MG63 (cell line): Measurements from ENCODE around the gene RIC3. TPM values are rescaled to one million over a fixed set of nuclear protein-coding genes. Genes with fewer than 3 reads are reported as not detected.

Source experiments
- DNase-seq: peaks from one replicate; pipeline ENCODE4 v3.0.0-alpha.2; 2020
- H3K27me3 ChIP-seq: fragments of 250-450 bp; sonication (Bioruptor Pico); 2 replicates; pipeline ENCODE4 v1.5.1; 2020; ENCODE audit warnings: mild to moderate bottlenecking, moderate library complexity
- H3K36me3 ChIP-seq: fragments of 250-450 bp; sonication (Bioruptor Pico); 2 replicates; pipeline ENCODE4 v1.5.1; 2020; ENCODE audit warnings: mild to moderate bottlenecking, moderate library complexity
- H3K4me3 ChIP-seq: fragments of 250-450 bp; sonication (Bioruptor Pico); 2 replicates; pipeline ENCODE4 v1.5.1; 2020; ENCODE audit warnings: mild to moderate bottlenecking, moderate library complexity
- H3K9me3 ChIP-seq: fragments of 250-450 bp; sonication (Bioruptor Pico); 2 replicates; pipeline ENCODE4 v1.5.1; 2020; ENCODE audit warnings: mild to moderate bottlenecking, moderate library complexity
- total RNA-seq: library from RNA; depleted of rRNA; stranded (reverse); fragments of >200 nt; shearing (Covaris generic); gene quantifications from 2 replicates; pipeline ENCODE4 v1.2.3, GENCODE V29; 2014; ENCODE audit warnings: low replicate concordance; rRNA removed

Gene RIC3
- not detected in 2 replicates for total RNA-seq

GRCh38 chr11:8168485-8169257 lies at the start of gene RIC3:
TSS of gene RIC3 (minus strand) at chr11:8169025. CDS start at chr11:8168989, 36 bp downstream.
- DNase-seq = no peak
- Histone ChIP-seq H3K27me3 (peaks cover 4% of the 10 kb centered on the region; the same call in 1 of the 2 replicates), H3K36me3 (no peaks in the 10 kb centered on the region), H3K4me3 (no peak within 1 kb of the TSS), H3K9me3 (no peaks in the 10 kb centered on the region)

GRCh38 chr11:8218409-8218808 lies 49.6 kb upstream of the RIC3 start:
- no peaks in the 10 kb centered on the region for H3K36me3 ChIP-seq
- DNase-seq = no peak
- H3K27me3 ChIP-seq = no peaks in the 10 kb centered on the region
- H3K9me3 ChIP-seq = no peaks in the 10 kb centered on the region
- H3K4me3 ChIP-seq = no peak overlapping the region

- Histone ChIP-seq H3K4me3 (no peak overlapping the region), H3K9me3 (no peaks in the 10 kb centered on the region), H3K27me3 (no peaks in the 10 kb centered on the region), H3K36me3 (no peaks in the 10 kb centered on the region)
- DNase-seq = no peak
Measured at GRCh38 chr11:8217926-8218325, 49.1 kb upstream of the RIC3 start.

- no peak for DNase-seq
Measured at GRCh38 chr11:8217136-8217535, 48.3 kb upstream of the RIC3 start.

GRCh38 chr11:8213376-8213775 lies 44.6 kb upstream of the RIC3 start:
- no peak for DNase-seq
- H3K27me3 ChIP-seq = no peaks in the 10 kb centered on the region
- H3K9me3 ChIP-seq = no peaks in the 10 kb centered on the region
- H3K36me3 ChIP-seq = no peaks in the 10 kb centered on the region
- no peak overlapping the region for H3K4me3 ChIP-seq

More at GRCh38 chr11:8217136-8217535, 48.3 kb upstream of the RIC3 start:
- no peak overlapping the region for H3K4me3 ChIP-seq
- no peaks in the 10 kb centered on the region for H3K36me3 ChIP-seq
- no peaks in the 10 kb centered on the region for H3K27me3 ChIP-seq
- H3K9me3 ChIP-seq = no peaks in the 10 kb centered on the region

- H3K36me3 ChIP-seq = no peaks in the 10 kb centered on the region
- no peak overlapping the region for H3K4me3 ChIP-seq
- DNase-seq = no peak
- H3K9me3 ChIP-seq = no peaks in the 10 kb centered on the region
- H3K27me3 ChIP-seq = no peaks in the 10 kb centered on the region
Measured at GRCh38 chr11:8209208-8209807, 40.5 kb upstream of the RIC3 start.

GRCh38 chr11:8207080-8208000 lies 38.5 kb upstream of the RIC3 start:
- H3K27me3 ChIP-seq = no peaks in the 10 kb centered on the region
- H3K9me3 ChIP-seq = no peaks in the 10 kb centered on the region
- no peak overlapping the region for H3K4me3 ChIP-seq
- DNase-seq = no peak
- no peaks in the 10 kb centered on the region for H3K36me3 ChIP-seq

GRCh38 chr11:8206251-8207079 lies 37.6 kb upstream of the RIC3 start:
- H3K27me3 ChIP-seq = no peaks in the 10 kb centered on the region
- no peak for DNase-seq
- H3K36me3 ChIP-seq = no peaks in the 10 kb centered on the region
- H3K4me3 ChIP-seq = no peak overlapping the region
- H3K9me3 ChIP-seq = no peaks in the 10 kb centered on the region

- H3K36me3 ChIP-seq = no peaks in the 10 kb centered on the region
Measured at GRCh38 chr11:8205566-8205965, 36.7 kb upstream of the RIC3 start.

GRCh38 chr11:8204596-8204995 lies 35.8 kb upstream of the RIC3 start:
- Histone ChIP-seq H3K4me3 (no peak overlapping the region), H3K36me3 (no peaks in the 10 kb centered on the region), H3K9me3 (no peaks in the 10 kb centered on the region), H3K27me3 (no peaks in the 10 kb centered on the region)
- DNase-seq = no peak

More at GRCh38 chr11:8205566-8205965, 36.7 kb upstream of the RIC3 start:
- Histone ChIP-seq H3K4me3 (no peak overlapping the region), H3K27me3 (no peaks in the 10 kb centered on the region), H3K9me3 (no peaks in the 10 kb centered on the region)
- no peak for DNase-seq

- Histone ChIP-seq H3K4me3 (no peak overlapping the region), H3K27me3 (no peaks in the 10 kb centered on the region), H3K36me3 (no peaks in the 10 kb centered on the region), H3K9me3 (no peaks in the 10 kb centered on the region)
- DNase-seq = no peak
Measured at GRCh38 chr11:8204025-8204424, 35.2 kb upstream of the RIC3 start.

GRCh38 chr11:8203414-8203715 lies 34.5 kb upstream of the RIC3 start:
- H3K27me3 ChIP-seq = no peaks in the 10 kb centered on the region
- H3K9me3 ChIP-seq = no peaks in the 10 kb centered on the region
- no peaks in the 10 kb centered on the region for H3K36me3 ChIP-seq
- DNase-seq = no peak
- H3K4me3 ChIP-seq = no peak overlapping the region

GRCh38 chr11:8202516-8203413 lies 33.9 kb upstream of the RIC3 start:
- H3K4me3 ChIP-seq = no peak overlapping the region
- no peaks in the 10 kb centered on the region for H3K9me3 ChIP-seq
- H3K27me3 ChIP-seq = no peaks in the 10 kb centered on the region; the same call in 1 of the 2 replicates
- DNase-seq = no peak
- no peaks in the 10 kb centered on the region for H3K36me3 ChIP-seq

- no peak for DNase-seq
- H3K9me3 ChIP-seq = no peaks in the 10 kb centered on the region
- no peaks in the 10 kb centered on the region for H3K36me3 ChIP-seq
- no peak overlapping the region for H3K4me3 ChIP-seq
- no peaks in the 10 kb centered on the region; the same call in 1 of the 2 replicates for H3K27me3 ChIP-seq
Measured at GRCh38 chr11:8201644-8202365, 33.0 kb upstream of the RIC3 start.

- Histone ChIP-seq H3K36me3 (no peaks in the 10 kb centered on the region), H3K4me3 (no peak overlapping the region), H3K9me3 (no peaks in the 10 kb centered on the region), H3K27me3 (no peaks in the 10 kb centered on the region; the same call in 1 of the 2 replicates)
- DNase-seq = no peak
Measured at GRCh38 chr11:8199676-8200075, 30.9 kb upstream of the RIC3 start.
